Measurements from ENCODE around the gene PLCB1. TPM values are rescaled to one million over a fixed set of nuclear protein-coding genes. Genes with fewer than 3 reads are reported as not detected.

PLCB1 gene
- total and polyA plus RNA-seq, 10 of the 15 experiments (the other 5 are each of a cell fraction or from before 2014, with no cell fraction given): 0.05 to 5.3 (median 0.17) TPM; not detected in 1

DNA sequence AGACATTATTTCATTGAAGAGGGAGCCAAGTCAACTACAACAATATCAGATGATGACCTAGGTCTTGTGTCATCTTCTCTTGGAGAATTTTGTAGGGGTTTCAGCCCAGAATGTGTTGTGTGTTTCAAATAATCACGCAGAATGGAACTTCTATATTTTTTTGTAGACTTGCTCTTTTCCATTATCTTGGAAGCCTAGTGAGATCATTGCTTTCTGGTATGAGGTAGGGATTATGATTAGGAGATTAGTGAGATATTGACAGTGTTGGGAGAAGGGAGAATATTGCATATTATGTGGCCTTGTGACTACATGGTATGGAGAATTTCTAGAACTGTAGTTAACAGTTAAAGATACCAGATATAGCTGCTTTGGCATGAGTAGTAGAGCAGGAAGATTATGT, 513.3 kb downstream of the PLCB1 start:
- H2AFZ ChIP-seq (ENCODE audit: control insufficient read depth, low read depth, low read length): no peak overlapping the region
- DNase-seq (ENCODE audit: low read depth, low spot score) (no peak), FAIRE-seq (no peak), ATAC-seq (no peak)
- ChIA-PET POLR2A (no interaction called here), SMC1A (ENCODE audit: uncharacterized antibody, unreplicated experiment) (no interaction called here), RAD21 (ENCODE audit: unreplicated experiment) (no interaction called here), CTCF (interaction anchor here (1.6 kb wide), 1 partner anchor 9 kb away, joined by 3 read pairs; no protein-coding TSS in a partner anchor)
- BruUV-seq (replicated peaks): no TSS peak
- H3K27ac ChIP-seq (ENCODE audit: control insufficient read depth, insufficient read depth): no peak overlapping the region
- no peaks in the 10 kb centered on the region for H3K79me2 ChIP-seq (ENCODE audit: control insufficient read depth, insufficient read depth, low read length)
- H3K9ac ChIP-seq (ENCODE audit: control insufficient read depth, insufficient read depth, low read length): no peak overlapping the region
- 90% methylated on average over 1 of the region's 1 CpG for WGBS (ENCODE audit: insufficient coverage, insufficient replicate concordance, low lambda C conversion rate, missing lambda C conversion rate)
- no peaks in the 10 kb centered on the region for H3K9me3 ChIP-seq (replicated peaks; ENCODE audit: control insufficient read depth, insufficient read depth, low read length)
- H3K4me1 ChIP-seq (ENCODE audit: control insufficient read depth, insufficient read depth, low read length): no peaks in the 10 kb centered on the region
- intact Hi-C loops (cut with micrococcal nuclease; ENCODE audit: unreplicated experiment) (no loop called here), in situ Hi-C loops (cut with MboI) (no loop called here)
- H3K27me3 ChIP-seq (replicated peaks in 1 of 2; ENCODE audit: control insufficient read depth in 2 of 2, insufficient read depth in 2 of 2, low read length in 1 of 2): no peaks in the 10 kb centered on the region
- TF ChIP-seq, protein P1, sequence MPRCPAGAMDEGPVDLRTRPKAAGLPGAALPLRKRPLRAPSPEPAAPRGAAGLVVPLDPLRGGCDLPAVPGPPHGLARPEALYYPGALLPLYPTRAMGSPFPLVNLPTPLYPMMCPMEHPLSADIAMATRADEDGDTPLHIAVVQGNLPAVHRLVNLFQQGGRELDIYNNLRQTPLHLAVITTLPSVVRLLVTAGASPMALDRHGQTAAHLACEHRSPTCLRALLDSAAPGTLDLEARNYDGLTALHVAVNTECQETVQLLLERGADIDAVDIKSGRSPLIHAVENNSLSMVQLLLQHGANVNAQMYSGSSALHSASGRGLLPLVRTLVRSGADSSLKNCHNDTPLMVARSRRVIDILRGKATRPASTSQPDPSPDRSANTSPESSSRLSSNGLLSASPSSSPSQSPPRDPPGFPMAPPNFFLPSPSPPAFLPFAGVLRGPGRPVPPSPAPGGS (IDR thresholded peaks at IDR 0.05; ENCODE audit: borderline replicate concordance, insufficient read depth, low read depth, low read length, poor library complexity, severe bottlenecking): no peak
- TF ChIP-seq, protein P2, sequence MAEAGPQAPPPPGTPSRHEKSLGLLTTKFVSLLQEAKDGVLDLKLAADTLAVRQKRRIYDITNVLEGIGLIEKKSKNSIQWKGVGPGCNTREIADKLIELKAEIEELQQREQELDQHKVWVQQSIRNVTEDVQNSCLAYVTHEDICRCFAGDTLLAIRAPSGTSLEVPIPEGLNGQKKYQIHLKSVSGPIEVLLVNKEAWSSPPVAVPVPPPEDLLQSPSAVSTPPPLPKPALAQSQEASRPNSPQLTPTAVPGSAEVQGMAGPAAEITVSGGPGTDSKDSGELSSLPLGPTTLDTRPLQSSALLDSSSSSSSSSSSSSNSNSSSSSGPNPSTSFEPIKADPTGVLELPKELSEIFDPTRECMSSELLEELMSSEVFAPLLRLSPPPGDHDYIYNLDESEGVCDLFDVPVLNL (IDR thresholded peaks at IDR 0.05; ENCODE audit: low read depth, low read length): no peak
- TF ChIP-seq CHD4 (IDR thresholded peaks at IDR 0.05) (no peak), EED (IDR thresholded peaks at IDR 0.05; ENCODE audit: low read depth) (no peak), IRF4 (IDR thresholded peaks at IDR 0.05; ENCODE audit: low read depth, low read length) (no peak), HCFC1 (IDR thresholded peaks at IDR 0.05; ENCODE audit: low read length) (no peak), ZZZ3 (IDR thresholded peaks at IDR 0.05; ENCODE audit: control insufficient read depth, insufficient read length, low read depth) (no peak), PML (IDR thresholded peaks at IDR 0.05; ENCODE audit: low read length) (no peak), KDM1A (IDR thresholded peaks at IDR 0.05; ENCODE audit: borderline replicate concordance) (no peak)
- TF ChIP-seq, protein P3, sequence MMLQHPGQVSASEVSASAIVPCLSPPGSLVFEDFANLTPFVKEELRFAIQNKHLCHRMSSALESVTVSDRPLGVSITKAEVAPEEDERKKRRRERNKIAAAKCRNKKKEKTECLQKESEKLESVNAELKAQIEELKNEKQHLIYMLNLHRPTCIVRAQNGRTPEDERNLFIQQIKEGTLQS (IDR thresholded peaks at IDR 0.05; ENCODE audit: borderline replicate concordance, extremely low read depth, low read depth, low read length): no peak
- TF ChIP-seq, protein P4, sequence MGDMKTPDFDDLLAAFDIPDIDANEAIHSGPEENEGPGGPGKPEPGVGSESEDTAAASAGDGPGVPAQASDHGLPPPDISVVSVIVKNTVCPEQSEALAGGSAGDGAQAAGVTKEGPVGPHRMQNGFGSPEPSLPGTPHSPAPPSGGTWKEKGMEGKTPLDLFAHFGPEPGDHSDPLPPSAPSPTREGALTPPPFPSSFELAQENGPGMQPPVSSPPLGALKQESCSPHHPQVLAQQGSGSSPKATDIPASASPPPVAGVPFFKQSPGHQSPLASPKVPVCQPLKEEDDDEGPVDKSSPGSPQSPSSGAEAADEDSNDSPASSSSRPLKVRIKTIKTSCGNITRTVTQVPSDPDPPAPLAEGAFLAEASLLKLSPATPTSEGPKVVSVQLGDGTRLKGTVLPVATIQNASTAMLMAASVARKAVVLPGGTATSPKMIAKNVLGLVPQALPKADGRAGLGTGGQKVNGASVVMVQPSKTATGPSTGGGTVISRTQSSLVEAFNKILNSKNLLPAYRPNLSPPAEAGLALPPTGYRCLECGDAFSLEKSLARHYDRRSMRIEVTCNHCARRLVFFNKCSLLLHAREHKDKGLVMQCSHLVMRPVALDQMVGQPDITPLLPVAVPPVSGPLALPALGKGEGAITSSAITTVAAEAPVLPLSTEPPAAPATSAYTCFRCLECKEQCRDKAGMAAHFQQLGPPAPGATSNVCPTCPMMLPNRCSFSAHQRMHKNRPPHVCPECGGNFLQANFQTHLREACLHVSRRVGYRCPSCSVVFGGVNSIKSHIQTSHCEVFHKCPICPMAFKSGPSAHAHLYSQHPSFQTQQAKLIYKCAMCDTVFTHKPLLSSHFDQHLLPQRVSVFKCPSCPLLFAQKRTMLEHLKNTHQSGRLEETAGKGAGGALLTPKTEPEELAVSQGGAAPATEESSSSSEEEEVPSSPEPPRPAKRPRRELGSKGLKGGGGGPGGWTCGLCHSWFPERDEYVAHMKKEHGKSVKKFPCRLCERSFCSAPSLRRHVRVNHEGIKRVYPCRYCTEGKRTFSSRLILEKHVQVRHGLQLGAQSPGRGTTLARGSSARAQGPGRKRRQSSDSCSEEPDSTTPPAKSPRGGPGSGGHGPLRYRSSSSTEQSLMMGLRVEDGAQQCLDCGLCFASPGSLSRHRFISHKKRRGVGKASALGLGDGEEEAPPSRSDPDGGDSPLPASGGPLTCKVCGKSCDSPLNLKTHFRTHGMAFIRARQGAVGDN (IDR thresholded peaks at IDR 0.05): no peak
- H3K36me3 ChIP-seq (ENCODE audit: control insufficient read depth in 2 of 2, insufficient read depth in 2 of 2, low read length in 1 of 2): no peaks in the 10 kb centered on the region
- no peak overlapping the region for H3K4me2 ChIP-seq (ENCODE audit: control insufficient read depth, insufficient read depth)
- no peak overlapping the region for H3K4me3 ChIP-seq
- no peaks in the 10 kb centered on the region for H4K20me1 ChIP-seq (ENCODE audit: control insufficient read depth, insufficient read depth)
